GM18502 (cell line): Measurements from ENCODE around the gene ZNF84.

Source experiments
- ATAC-seq: cut with Tn5 transposase; IDR thresholded peaks from one replicate; pipeline ENCODE4 v1.9.1; 2021; ENCODE audit warnings: mild to moderate bottlenecking; ENCODE audit not compliant: unreplicated experiment, poor library complexity

ZNF84 gene

DNA sequence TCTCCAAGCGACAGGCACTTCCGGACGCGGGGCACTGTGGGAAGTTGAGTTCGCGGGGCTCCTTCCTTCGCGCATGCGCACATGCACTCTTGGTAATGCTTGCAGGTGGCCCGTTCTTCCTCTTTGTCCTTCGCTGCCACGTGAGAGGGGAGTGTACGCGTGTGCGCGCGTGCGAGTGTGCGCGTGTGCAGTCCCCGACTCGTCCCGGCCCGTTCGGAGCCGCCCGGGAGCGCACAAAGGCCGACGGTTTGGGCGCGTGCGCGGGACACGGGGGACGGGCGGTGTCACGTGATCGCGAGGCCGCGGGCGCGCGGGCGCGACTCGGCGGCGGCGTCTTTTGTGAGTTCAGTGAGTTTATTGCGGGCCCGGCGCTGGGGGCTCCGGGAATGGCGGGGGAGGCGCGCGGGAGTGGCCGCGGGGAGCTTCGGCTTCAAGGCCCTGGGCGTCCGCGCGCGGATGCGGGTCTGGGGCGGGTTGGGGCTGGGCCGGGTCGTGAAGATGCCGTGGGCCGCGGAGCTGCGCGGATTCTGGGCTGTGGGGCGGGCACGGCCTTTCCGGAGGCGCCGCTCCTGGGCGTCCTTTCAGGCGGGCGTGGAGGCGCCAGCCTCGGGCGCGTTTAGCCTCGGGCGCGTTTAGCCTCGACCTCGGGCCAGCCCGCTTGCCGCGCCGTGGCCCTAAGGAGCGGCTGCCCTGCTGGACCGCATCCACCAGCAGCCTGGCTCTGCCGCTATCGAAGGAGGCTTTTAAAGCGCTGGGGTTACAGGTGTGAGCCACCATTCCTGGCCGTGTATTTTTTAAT lies at the start of gene ZNF84:
ZNF84 (plus strand) TSS at position 303 of the 799 bp plus-strand sequence. CDS start 3,959 bp downstream, outside the sequence.
- ATAC-seq, result peak; percentile 97

DNA sequence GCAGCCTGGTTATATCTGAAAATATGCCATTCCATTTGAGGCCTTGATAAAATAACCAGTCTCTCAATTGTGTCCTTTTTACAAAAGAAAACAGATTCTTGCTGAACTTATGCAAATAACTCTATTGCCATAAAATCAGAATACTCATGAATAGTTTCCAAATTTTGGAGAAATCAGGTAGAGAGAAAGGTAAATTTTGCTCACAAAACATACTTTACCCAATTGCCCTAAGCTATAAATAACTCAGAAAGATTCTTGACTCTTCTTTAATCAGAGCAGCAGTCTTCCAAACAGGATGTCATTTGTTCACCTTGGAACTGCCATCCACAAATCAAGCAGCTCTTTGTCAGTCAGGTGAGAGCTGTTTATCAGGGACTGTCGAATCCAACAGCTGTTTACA lies 38.6 kb upstream of the ZNF84 start:
- no peak for ATAC-seq

DNA sequence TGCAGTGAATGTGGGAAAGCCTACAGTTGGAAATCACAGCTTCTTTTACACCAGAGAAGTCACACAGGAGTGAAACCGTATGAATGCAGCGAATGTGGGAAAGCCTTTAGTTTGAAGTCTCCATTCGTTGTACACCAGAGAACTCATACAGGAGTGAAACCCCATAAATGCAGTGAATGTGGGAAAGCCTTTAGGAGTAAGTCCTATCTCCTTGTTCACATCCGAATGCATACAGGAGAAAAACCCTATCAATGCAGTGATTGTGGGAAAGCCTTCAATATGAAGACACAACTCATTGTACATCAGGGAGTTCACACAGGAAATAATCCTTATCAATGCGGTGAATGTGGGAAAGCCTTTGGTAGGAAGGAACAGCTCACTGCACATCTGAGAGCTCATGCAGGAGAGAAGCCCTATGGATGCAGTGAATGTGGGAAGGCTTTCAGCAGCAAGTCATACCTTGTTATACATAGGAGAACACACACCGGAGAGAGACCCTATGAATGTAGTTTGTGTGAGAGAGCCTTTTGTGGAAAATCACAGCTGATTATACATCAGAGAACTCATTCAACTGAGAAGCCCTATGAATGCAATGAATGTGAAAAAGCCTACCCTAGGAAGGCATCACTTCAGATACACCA lies 26.5 kb upstream of the ZNF84 start:
- ATAC-seq, result no peak

DNA sequence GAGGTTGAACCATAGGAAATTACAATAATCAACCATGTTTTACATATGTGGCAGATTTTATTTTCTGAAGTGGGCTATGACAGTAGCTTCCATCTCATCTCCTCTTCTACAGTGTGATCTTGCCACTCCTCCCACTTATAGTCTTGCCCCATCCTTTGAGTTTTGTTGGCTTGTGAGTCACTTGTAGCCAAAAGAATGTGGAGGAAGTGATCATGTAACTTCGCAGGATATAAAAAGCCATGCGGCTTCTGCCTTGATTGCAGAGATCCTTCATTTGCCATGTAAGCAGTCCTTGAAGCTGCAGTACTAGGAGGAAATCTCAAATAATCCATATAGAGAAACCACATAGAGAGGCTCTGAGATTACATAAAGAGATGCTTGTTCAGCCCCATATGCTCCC lies 13.7 kb upstream of the ZNF84 start:
- no peak for ATAC-seq

DNA sequence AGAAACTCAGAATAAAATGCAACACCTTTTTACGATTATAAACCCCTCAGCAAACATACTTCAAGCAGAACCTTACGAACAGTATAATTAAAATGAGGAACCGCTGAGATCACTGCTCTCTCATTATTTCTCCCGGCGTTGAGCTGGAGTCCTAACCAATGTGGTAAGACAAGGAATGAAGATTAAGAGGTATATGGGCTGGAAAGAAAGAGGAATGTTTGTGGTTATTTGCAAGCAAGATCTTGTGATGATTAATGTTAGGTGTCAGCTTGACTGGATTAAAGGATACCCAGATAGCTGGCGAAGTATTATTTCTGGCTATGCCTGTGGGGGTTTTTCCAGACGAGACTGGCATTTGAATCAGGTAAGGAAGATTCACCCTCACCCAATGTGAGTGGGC lies 10.3 kb upstream of the ZNF84 start:
- ATAC-seq, result no peak

DNA sequence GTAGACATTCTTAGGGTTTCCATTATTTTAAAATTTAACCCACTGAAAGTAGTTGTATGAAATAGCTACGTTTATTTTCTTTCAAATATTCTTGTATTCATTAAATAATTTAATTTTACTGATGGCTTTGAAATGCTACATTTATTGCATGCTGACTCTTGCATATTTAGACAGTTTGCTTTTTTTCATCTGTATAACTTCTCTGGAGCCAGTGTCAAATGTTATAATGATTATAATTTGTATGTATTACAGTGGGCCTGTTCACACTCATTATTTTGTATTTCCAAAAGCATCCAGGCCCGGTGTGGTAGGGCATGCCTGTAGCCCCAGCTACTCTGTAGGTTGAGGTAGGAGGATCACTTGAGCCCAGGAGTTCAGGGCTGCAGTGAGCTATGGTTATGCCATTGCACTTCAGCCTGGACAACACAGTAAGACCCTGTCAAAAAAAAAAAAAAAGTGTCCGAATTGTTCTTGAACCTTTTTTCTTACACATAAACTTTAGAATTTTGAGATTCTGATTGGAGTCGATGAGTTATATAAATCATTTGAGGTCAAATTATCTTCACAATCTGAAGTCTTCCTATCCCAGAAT lies 905 bp downstream of the ZNF84 start:
- ATAC-seq, result no peak

DNA sequence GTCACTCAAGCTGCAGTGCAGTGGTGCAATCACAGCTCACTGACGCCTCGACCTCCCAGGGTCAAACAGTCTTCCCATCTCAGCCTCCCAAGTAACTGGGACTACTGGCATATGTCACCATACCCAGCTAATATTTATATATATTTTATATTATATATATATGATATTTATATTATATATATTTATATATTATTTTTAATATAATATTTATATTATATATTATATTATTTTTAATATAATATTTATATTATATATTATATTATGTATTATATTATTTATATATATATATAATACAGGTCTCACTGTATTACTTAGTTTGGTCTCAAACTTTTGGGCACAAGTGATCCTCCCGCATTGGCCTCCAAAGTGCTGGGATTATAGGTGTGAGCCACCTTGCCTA lies 9.4 kb downstream of the ZNF84 start:
- ATAC-seq, result no peak

DNA sequence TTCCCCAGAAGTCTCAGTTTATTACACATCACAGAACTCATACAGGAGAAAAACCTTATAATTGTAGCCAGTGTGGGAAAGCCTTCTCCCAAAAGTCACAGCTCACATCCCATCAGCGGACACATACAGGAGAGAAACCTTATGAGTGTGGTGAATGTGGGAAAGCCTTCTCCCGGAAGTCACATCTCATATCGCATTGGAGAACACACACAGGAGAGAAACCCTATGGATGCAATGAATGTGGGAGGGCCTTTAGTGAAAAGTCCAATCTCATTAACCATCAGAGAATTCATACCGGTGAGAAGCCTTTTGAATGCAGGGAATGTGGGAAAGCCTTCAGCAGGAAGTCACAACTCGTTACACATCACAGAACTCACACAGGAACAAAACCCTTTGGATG lies 20.1 kb downstream of the ZNF84 start:
- ATAC-seq, result no peak

DNA sequence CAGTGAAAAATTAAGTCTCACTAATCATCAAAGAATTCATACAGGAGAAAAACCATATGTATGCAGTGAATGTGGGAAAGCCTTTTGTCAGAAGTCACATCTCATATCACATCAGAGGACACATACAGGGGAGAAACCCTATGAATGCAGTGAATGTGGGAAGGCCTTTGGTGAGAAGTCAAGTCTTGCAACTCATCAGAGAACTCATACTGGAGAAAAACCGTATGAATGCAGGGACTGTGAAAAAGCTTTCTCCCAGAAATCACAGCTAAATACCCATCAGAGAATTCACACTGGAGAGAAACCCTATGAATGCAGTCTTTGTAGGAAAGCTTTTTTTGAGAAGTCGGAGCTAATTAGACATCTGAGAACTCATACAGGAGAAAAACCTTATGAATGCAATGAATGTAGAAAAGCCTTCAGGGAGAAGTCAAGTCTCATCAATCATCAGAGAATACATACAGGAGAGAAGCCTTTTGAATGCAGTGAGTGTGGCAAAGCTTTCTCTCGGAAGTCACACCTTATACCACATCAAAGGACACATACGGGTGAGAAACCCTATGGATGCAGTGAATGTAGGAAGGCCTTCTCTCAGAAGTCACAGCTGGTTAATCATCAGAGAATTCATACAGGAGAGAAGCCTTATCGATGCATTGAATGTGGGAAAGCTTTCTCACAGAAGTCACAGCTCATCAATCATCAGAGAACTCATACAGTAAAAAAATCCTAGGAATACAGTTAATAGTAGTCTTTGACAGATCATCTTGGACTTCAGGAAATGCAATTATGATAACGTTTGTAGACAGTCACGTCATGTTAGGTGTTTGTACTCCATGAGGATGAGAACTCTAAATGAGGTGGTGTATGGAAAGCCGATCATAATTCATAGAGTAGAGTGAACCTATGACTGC lies 21.1 kb downstream of the ZNF84 start:
- ATAC-seq, result no peak

DNA sequence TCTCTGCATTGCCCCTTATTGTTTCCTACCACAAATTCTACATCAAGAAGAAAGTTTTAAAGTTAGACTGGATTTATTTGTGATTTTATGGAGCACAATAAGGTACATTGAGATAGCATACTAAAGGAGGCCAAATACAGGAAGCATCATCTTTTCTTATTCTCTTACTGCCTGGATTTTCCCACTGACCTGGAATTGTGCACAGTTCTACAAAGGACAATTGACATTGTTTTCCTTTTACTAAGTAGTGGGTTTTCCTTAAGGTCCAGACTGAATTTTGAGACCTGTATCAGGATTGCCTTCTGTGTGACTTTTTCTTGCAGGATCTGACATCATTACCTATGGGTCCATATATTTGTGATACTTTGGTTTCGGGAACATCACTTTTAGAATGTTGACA lies 24.6 kb downstream of the ZNF84 start:
- ATAC-seq, result no peak

DNA sequence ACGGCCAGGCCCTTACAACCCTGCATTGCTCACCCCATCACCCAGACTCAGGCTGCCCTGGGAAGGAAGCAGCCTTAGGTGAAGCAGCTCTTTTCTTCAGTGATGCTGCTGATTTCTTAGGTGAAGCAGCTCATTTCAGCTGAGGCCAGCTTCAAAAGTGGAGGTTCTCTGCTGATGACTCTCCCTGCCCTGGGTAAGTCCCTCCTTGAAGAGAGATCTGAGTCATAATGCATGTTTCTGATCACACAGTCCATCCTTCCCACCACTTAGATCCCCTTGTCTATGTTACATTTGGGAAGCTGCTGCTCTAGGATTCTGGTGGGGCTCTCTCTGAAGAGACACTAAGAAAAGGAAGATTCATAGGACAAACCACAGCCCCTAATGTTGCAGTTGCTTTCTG lies 26.2 kb downstream of the ZNF84 start:
- no peak for ATAC-seq

DNA sequence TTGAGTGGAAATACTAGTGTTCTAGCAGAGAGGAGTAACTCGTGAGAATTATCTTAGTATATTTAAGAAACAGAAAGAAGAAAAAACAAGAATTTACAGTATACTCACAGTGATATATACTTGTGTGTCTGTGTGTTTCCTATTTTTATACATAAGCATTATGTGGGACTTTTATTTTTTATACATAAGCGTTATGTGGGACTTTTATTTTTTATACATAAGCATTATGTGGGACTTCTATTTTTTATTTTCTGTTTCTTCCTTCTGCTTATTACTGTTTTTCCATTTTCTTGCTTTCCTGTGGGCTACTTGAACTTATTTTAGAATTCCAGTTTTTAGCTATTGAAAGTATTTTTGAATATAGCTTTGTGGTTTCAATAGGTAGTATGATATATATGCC lies 36.5 kb downstream of the ZNF84 start:
- no peak for ATAC-seq

DNA sequence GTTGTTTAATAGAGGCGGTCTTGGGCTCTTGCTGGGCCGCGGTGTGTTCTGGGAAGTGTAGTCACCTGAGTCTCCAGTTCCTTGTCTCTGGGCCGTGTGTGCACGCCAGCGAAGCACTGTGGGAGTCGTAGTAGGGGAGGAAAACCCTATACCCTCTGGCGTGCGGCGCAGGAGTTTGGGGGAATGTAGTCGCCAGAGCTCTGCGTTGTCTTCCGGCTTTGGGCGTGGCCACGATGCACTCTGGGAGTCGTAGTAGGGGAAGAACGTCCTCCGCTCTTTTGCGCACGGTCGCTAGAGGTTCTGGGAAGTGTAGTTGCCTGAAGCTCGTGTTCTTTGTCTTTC lies 42.7 kb downstream of the ZNF84 start:
- ATAC-seq, result peak; percentile 78

DNA sequence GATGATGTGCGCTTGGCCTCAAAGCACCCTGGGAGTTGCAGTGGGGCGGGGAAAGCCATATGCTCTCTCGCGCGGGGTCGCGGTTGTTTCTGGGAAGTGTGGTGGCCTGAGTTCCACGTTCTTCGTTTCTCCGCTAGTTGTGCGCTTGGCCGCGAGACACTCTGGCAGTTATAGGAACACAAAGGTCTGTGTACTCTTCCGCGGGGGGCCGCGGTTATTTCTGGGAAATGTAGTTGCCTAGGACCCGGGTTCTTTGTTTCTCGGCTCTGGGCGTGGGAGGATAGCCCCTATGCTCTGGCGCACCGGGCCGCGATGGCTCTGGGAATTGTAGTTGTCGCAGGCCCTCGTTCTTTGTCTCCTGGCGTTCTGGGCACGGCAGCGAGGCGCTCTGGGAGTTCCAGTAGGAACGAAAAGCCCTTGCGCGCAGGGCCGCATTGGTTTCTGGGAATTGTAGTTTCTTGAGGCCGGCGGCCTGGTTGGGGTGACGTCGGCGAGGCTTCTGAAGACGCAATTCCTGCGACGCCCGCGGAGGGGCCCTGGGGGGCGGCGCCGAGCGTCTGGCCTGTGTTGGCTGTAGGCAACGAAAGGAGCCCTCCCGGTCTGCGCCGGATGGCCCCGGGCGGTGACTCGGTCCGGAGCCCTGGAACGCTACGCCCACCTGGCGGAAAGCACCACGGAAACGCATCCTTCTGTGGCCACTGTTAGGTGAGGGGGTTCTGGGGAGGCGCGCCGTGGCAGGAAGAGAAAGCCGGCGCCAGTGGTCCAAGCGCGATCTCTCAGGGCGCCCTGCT lies 43.3 kb downstream of the ZNF84 start, which contains the start of gene ZNF140:
ZNF140 (plus strand) TSS at position 556 of the 791 bp plus-strand sequence. CDS start 398 bp downstream, outside the sequence.
- ATAC-seq, result peak; percentile 75

DNA sequence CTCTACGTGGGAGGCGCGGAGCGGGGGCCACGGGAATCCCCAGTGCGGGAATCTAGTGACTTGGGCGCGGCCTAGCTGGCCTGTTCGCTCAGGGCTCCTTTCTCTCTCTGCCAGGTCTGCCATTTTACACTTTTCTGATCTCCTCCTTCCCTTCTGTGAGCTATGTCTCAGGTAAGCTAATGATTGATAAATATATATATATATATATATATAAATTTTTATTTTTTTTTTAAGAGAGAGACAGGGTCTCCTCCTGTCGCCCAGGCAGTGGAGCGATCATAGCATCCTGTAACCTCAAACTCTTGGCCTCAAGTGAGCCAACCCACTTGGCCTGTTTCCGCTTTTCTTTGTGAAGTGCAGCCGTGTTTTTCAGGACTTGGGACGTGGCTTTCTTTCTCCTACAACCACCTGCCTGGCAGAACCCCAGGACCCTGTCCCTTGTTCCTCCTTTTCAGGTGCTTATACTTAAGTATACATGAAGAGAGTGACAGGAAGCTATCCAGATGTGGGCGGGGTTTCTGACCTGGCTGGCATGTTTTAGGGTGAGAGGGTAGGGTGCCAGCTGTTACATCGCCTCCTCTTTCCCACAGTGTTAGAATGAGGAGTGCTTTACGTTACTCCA lies 44.0 kb downstream of the ZNF84 start:
- ATAC-seq, result no peak

DNA sequence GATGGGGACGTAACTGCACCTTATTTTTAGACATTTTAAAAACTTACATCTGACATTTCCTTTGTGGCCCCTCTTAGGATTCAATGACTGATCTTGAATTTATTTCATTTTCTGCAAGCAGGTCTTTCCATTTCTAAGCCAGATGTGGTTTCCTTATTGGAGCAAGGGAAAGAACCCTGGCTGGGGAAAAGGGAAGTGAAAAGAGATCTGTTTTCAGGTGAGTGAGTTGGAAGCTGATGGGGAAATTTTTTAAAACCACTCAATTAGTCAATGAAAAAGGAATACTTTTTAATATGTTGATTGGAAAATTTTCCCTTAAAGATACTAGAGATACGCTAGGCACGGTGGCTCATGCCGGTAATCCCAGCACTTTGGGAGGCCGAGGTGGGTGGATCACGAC lies 46.0 kb downstream of the ZNF84 start:
- no peak for ATAC-seq

DNA sequence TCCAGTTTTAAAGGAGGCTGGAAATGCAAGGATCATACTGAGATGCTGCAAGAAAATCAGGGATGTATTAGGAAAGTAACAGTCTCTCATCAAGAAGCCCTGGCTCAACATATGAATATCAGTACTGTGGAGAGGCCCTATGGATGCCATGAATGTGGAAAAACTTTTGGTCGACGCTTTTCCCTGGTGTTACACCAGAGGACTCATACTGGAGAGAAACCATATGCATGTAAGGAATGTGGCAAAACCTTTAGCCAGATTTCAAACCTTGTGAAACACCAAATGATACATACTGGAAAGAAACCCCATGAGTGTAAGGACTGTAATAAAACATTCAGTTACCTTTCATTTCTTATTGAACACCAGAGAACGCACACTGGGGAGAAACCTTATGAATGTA lies 68.3 kb downstream of the ZNF84 start:
- ATAC-seq, result no peak

DNA sequence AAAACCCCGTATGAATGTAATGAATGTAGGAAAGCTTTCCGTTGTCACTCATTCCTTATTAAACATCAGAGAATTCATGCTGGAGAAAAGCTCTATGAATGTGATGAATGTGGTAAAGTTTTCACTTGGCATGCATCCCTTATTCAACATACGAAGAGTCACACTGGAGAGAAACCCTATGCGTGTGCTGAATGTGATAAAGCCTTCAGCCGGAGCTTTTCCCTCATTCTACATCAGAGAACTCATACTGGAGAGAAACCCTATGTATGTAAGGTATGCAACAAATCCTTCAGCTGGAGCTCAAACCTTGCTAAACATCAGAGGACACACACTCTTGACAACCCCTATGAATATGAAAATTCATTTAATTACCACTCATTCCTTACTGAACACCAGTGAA lies 68.9 kb downstream of the ZNF84 start:
- ATAC-seq, result no peak

DNA sequence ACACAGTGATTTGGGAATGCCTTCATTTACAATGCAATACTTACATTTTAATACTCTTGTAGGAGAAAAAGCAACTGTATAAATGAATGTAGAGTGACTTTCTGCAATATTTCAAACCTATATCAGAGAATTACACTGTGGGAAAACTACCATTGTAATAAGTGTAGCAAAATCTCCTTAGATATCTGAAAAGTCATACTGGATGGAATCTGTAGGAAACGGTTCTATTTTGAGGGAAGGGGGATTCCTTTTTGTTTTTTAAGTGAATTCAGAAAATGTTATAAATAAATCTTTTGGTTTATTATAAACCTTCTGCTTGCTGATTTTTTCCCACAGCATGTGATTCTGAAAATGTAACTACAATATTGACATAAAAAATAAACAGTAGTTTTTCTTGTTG lies 69.8 kb downstream of the ZNF84 start:
- ATAC-seq, result no peak
